K562 (cell line): ENCODE results near the gene TBL2. TPM values are rescaled to one million over a fixed set of nuclear protein-coding genes. Genes with fewer than 3 reads are reported as not detected.
A peak's percentile ranks its signal among the peaks of the same experiment; 100 is the strongest.

Source experiments
- ATAC-seq: fragments of 200-7000 bp; cut with Tn5 transposase; 3 replicates; pipeline ENCODE4 v1.9.1; 2020; ENCODE audit warnings: moderate library complexity
- BruUV-seq: library from RNA; stranded (reverse); fragments of 400-500 nt; replicated peaks from 2 replicates; lab custom pipeline; 2021; lab: Mats Ljungman, UMichigan
- CTCF ChIA-PET: fragments of 300-600 bp; formaldehyde crosslinking; extraction: SDS; loops from one replicate; lab custom pipeline; 2021; ENCODE audit warnings: low intra/inter-chr PET ratio; lab: Yijun Ruan, JAX
- POLR2A ChIA-PET: fragments of 300-600, 350-650 bp; sonication (Branson Sonifier 250); formaldehyde crosslinking; extraction: SDS; loops from one replicate; lab custom pipeline; 2021; ENCODE audit warnings: antibody characterized with exemption, inconsistent platforms; lab: Yijun Ruan, JAX
- DNase-seq, 4 experiments: peaks; one replicate each; pipeline versions ENCODE4 v3.0.0 to v3.0.0-alpha.2; 2011 to 2018; ENCODE audit warnings: low spot score in 3 of 4, mixed read lengths in 3 of 4; ENCODE audit errors: extremely low read depth in 1 of 4
- FAIRE-seq: peaks from 2 replicates; lab custom pipeline; 2011; peaks lifted over from hg19 to GRCh38; lab: Jason Lieb, UNC
- H2AFZ ChIP-seq: 2 replicates; pipeline ENCODE4 v1.6.0; 2011; ENCODE audit warnings: low read depth, low read length, control low read depth, inconsistent platforms
- H3K27ac ChIP-seq: fragments of 200-600 bp; 3 replicates; pipeline ENCODE4 v1.8.0; 2011; ENCODE audit warnings: low read depth, mild to moderate bottlenecking, control low read depth, inconsistent platforms, low read length, moderate library complexity, mixed read lengths; ENCODE audit errors: extremely low read depth
- H3K27me3 ChIP-seq, 2 experiments: fragments of 300-600 bp in 1 of 2; 2 replicates in 1 of 2; 3 replicates in 1 of 2; pipeline versions ENCODE4 v1.6.0 to v1.8.0; 2011; ENCODE audit warnings: inconsistent platforms in 2 of 2, low read length in 2 of 2, mild to moderate bottlenecking in 1 of 2, mixed read lengths in 1 of 2, moderate library complexity in 1 of 2; ENCODE audit not compliant: control insufficient read depth in 2 of 2, insufficient read depth in 2 of 2
- H3K36me3 ChIP-seq: fragments of 300-600 bp; 3 replicates; pipeline ENCODE4 v1.8.0; 2011; ENCODE audit warnings: mild to moderate bottlenecking, low read length, inconsistent platforms; ENCODE audit not compliant: control insufficient read depth, insufficient read depth
- H3K4me1 ChIP-seq, 2 experiments: fragments of 200-600 bp in 1 of 2; replicated peaks in 1 of 2; 2 replicates in 1 of 2; 3 replicates in 1 of 2; pipeline versions ENCODE4 v1.5.1 to v1.8.0; 2011; ENCODE audit warnings: inconsistent platforms in 2 of 2, low read length in 2 of 2, mild to moderate bottlenecking in 1 of 2, mixed read lengths in 1 of 2, moderate library complexity in 1 of 2; ENCODE audit not compliant: control insufficient read depth in 2 of 2, insufficient read depth in 2 of 2
- H3K4me2 ChIP-seq: 2 replicates; pipeline ENCODE4 v1.6.1; 2011; ENCODE audit warnings: low read length, control low read depth, inconsistent platforms, mixed read lengths; ENCODE audit not compliant: insufficient read depth
- H3K4me3 ChIP-seq: fragments of 200-600 bp; sonication (generic), shearing (Covaris generic); 2 replicates; pipeline ENCODE4 v1.5.1; 2016; ENCODE audit warnings: control low read depth, inconsistent platforms
- H3K79me2 ChIP-seq: fragments of 200-600 bp; 3 replicates; pipeline ENCODE4 v1.8.0; 2011; ENCODE audit warnings: low read length, inconsistent platforms; ENCODE audit not compliant: control insufficient read depth, insufficient read depth
- H3K9ac ChIP-seq, 2 experiments: 2 replicates each; pipeline versions ENCODE4 v1.6.0 to v1.6.1; 2011; ENCODE audit warnings: low read depth in 2 of 2, low read length in 2 of 2, control low read depth in 1 of 2, inconsistent platforms in 1 of 2, mild to moderate bottlenecking in 1 of 2, mixed read lengths in 1 of 2; ENCODE audit not compliant: insufficient read depth in 1 of 2
- H3K9me1 ChIP-seq: one replicate; pipeline ENCODE4 v1.6.0; 2011; ENCODE audit warnings: inconsistent platforms, mild to moderate bottlenecking, low read length, moderate library complexity; ENCODE audit not compliant: control insufficient read depth, insufficient read depth
- H3K9me3 ChIP-seq: replicated peaks from 2 replicates; pipeline ENCODE4 v1.5.1; 2011; ENCODE audit warnings: low read depth, low read length, inconsistent platforms; ENCODE audit not compliant: control insufficient read depth, insufficient read depth
- H4K20me1 ChIP-seq: replicated peaks from 2 replicates; pipeline ENCODE4 v1.6.1; 2011; ENCODE audit warnings: low read length, inconsistent platforms, mixed read lengths; ENCODE audit not compliant: control insufficient read depth, insufficient read depth
- HLTF ChIP-seq: fragments of 450-650 bp; IDR thresholded peaks from 2 replicates; pipeline ENCODE4 v1.6.1; 2016
- NCOA2 ChIP-seq, 2 experiments: fragments of 450-650 bp; IDR thresholded peaks; 2 replicates each; pipeline ENCODE4 v1.6.1; 2018; ENCODE audit warnings: mild to moderate bottlenecking in 2 of 2, moderate library complexity in 1 of 2; ENCODE audit not compliant: partially characterized antibody in 2 of 2
- PML ChIP-seq: IDR thresholded peaks from 2 replicates; pipeline ENCODE4 v1.6.1; 2012; ENCODE audit warnings: low read length, inconsistent platforms
- POLR2G ChIP-seq: fragments of 200-400 bp; formaldehyde crosslinking; IDR thresholded peaks from 2 replicates; pipeline ENCODE4 v1.6.1; 2017; ENCODE audit warnings: low read depth, mild to moderate bottlenecking, antibody characterized with exemption, low read length, moderate library complexity
- RAD21 ChIP-seq, 2 experiments: fragments of 250-450 bp in 1 of 2; fragments of 450-650 bp in 1 of 2; sonication (Bioruptor Pico) in 1 of 2; formaldehyde crosslinking in 1 of 2; IDR thresholded peaks in 1 of 2; conservative IDR thresholded peaks in 1 of 2; 2 replicates each; pipeline versions ENCODE4 v1.4.0 to v1.8.0; 2020 to 2022; ENCODE audit warnings: mild to moderate bottlenecking in 2 of 2, moderate library complexity in 1 of 2
- RCOR1 ChIP-seq, 2 experiments: IDR thresholded peaks; 2 replicates each; pipeline ENCODE4 v1.6.1; 2012; ENCODE audit warnings: low read depth in 2 of 2, low read length in 2 of 2, borderline replicate concordance in 1 of 2, improper control_type of control experiment in 1 of 2
- THAP12 ChIP-seq: fragments of 250-450 bp; sonication (Bioruptor Pico); IDR thresholded peaks from 2 replicates; pipeline ENCODE4 v1.9.0; 2021; ENCODE audit warnings: mild to moderate bottlenecking, inconsistent platforms
- ZNF655 ChIP-seq: fragments of 250-450 bp; sonication (Bioruptor Pico); IDR thresholded peaks from 2 replicates; pipeline ENCODE4 v1.5.0; 2021
- WGBS: fragments of 100-300 bp; shearing (Covaris generic); methylation state at CpG from one replicate; pipeline ENCODE4 v1.1.6; 2016; ENCODE audit warnings: low coverage, mixed read lengths; ENCODE audit not compliant: insufficient coverage; ENCODE audit errors: missing lambda C conversion rate; 5-methylcytosine and 5-hydroxymethylcytosine counted together
- in situ Hi-C: fragments of 300-500 bp; cut with MboI; formaldehyde crosslinking; loops from 4 replicates; pipeline ENCODE4 v1.15.0; 2018; ENCODE audit warnings: inconsistent platforms, mixed read lengths
- intact Hi-C: fragments of 100-400 bp; cut with micrococcal nuclease; formaldehyde crosslinking; loops from 2 replicates; pipeline ENCODE4 v1.14.2; 2022
- polyA plus RNA-seq, 8 experiments: library from polyadenylated mRNA; depleted of rRNA in 4 of 8; stranded (reverse) in 5 of 8; unstranded in 3 of 8; fragments of >200 nt; fragmentation: Nextera tagmentation in 2 of 8; fragmentation: Illumina TruSeq in 1 of 8; extraction: Ambion mirVana in 2 of 8; extraction: Trizol in 1 of 8; gene quantifications; 2 replicates each; pipeline versions ENCODE4 v1.2.1 to v1.2.3, GENCODE V29; 2011 to 2014; ENCODE audit warnings: inconsistent platforms in 1 of 8, missing spikeins in 1 of 8
- total RNA-seq, 7 experiments: library from RNA; depleted of rRNA in 6 of 7; stranded (reverse); fragments of >200 nt in 6 of 7; fragmentation: Illumina TruSeq in 2 of 7; extraction: Trizol in 2 of 7; gene quantifications; 2 replicates each; pipeline versions ENCODE4 v1.2.1 to v1.2.3, GENCODE V29; 2011 to 2021; ENCODE audit warnings: low replicate concordance in 1 of 7

TBL2 gene
- total and polyA plus RNA-seq, 9 of the 15 experiments (the other 6 are each of a cell fraction or from before 2014, with no cell fraction given): 2.5 to 123 (median 49.2) TPM

GRCh38 chr7:73595358-73595757 lies 17.0 kb upstream of the TBL2 start:
- POLR2A ChIA-PET: interaction anchor here (0.6 to 1.6 kb wide), 5 partner anchors 12 to 182 kb away, joined by 3 to 7 read pairs (median 3); partner anchors contain the start of gene ABHD11
- intact Hi-C loops (no loop called here), in situ Hi-C loops (no loop called here)
- Histone ChIP-seq H3K4me1 (peaks cover 0 to 34% of the 10 kb centered on the region in 2 experiments; a peak in 2 of 5 replicates), H3K9me1 (no peaks in the 10 kb centered on the region), H3K27ac (no peak overlapping the region), H3K27me3 (no peaks in the 10 kb centered on the region; a peak in 1 of 5 replicates), H3K79me2 (no peaks in the 10 kb centered on the region), H3K4me2 (no peak overlapping the region), H3K9me3 (no peaks in the 10 kb centered on the region), H4K20me1 (no peaks in the 10 kb centered on the region), H3K4me3 (no peak overlapping the region), H2AFZ (no peak overlapping the region), H3K9ac (no peak overlapping the region), H3K36me3 (no peaks in the 10 kb centered on the region)
- no peak for FAIRE-seq
- 64% methylated on average over 8 of the region's 9 CpGs for WGBS
- no peak for DNase-seq
- BruUV-seq: no TSS peak
- TF ChIP-seq HLTF (no peak), POLR2G (peak; percentile 60)
- CTCF ChIA-PET: interaction anchor here (0.6 kb wide), 1 partner anchor 473 kb away, joined by 5 read pairs; no protein-coding TSS in a partner anchor
- no peak for ATAC-seq

- no peaks in the 10 kb centered on the region for H3K9me3 ChIP-seq
- peak overlapping the region in 1 of 2 experiments; percentile 11; a peak in 2 of 4 replicates for H3K9ac ChIP-seq
- no peaks in the 10 kb centered on the region for H4K20me1 ChIP-seq
- no peak overlapping the region for H3K4me3 ChIP-seq
- BruUV-seq: no TSS peak
- peak; percentile 57 for ATAC-seq
- no peaks in the 10 kb centered on the region; a peak in 1 of 5 replicates for H3K27me3 ChIP-seq
- ChIA-PET CTCF (interaction anchor here (0.7 kb wide), 1 partner anchor 269 kb away, joined by 3 read pairs; no protein-coding TSS in a partner anchor), POLR2A (interaction anchor here (0.5 to 1.2 kb wide), 3 partner anchors 14 to 175 kb away, joined by 3 read pairs; partner anchors contain the start of gene ABHD11)
- FAIRE-seq: peak; percentile 44
- H3K36me3 ChIP-seq: no peaks in the 10 kb centered on the region
- no peaks in the 10 kb centered on the region for H3K9me1 ChIP-seq
- WGBS: 17% methylated on average over 14 of the region's 14 CpGs
- no peak overlapping the region for H3K4me2 ChIP-seq
- intact Hi-C loops (no loop called here), in situ Hi-C loops (no loop called here)
- peaks cover 0 to 23% of the 10 kb centered on the region in 2 experiments; a peak in 2 of 5 replicates for H3K4me1 ChIP-seq
- H2AFZ ChIP-seq: no peak overlapping the region
- no peak for DNase-seq
- no peak overlapping the region for H3K27ac ChIP-seq
- H3K79me2 ChIP-seq: no peaks in the 10 kb centered on the region
- TF ChIP-seq NCOA2 (IDR thresholded peaks at IDR 0.05; ENCODE audit: partially characterized antibody in 2 of 2) (no peak), ZNF655 (CRISPR knock-in tag) (no peak), RAD21 (CRISPR knock-in tag; conservative IDR thresholded peaks at IDR 0.05 in 1 of 2, IDR thresholded peaks at IDR 0.05 in 1 of 2) (peak in 1 of 2 experiments; percentile 33; a peak in 1 of 4 replicates), RCOR1 (IDR thresholded peaks at IDR 0.05; ENCODE audit: borderline replicate concordance in 1 of 2, low read depth in 2 of 2, low read length in 2 of 2) (no peak), POLR2G (peak; percentile 42; the same call in 1 of the 2 replicates), THAP12 (CRISPR knock-in tag) (no peak), PML (0 out of 2 replicates have a peak, but pooled peaks have one; percentile 27)
Measured at GRCh38 chr7:73593207-73594045, 15.0 kb upstream of the TBL2 start.
